ENCODE data around the gene WIF1.

WIF1 gene

DNA sequence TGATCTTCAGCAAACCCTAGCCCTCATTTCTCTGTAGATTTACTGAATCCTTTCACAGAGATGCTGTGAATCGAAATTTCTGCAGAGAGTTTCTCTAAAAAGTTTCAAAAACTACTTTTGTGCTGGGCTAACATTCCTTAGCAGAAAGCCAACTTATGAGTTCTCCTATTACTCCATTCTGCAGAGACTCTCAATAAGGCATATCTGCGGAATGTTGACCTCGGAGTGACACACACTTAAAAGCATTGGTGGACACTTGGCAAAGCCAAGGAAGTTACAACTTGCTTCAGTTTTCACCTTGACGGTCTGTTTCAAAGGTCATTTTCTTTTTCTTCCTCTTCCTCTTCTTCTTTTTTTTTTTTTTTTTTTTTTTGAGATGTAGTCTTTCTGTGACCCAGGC lies 75.8 kb downstream of the WIF1 start:
- H3K4me3 ChIP-seq (replicated peaks in 1 of 2; ENCODE audit: low read depth in 2 of 2, low read length in 2 of 2): no peak overlapping the region
- TF ChIP-seq, protein P1, sequence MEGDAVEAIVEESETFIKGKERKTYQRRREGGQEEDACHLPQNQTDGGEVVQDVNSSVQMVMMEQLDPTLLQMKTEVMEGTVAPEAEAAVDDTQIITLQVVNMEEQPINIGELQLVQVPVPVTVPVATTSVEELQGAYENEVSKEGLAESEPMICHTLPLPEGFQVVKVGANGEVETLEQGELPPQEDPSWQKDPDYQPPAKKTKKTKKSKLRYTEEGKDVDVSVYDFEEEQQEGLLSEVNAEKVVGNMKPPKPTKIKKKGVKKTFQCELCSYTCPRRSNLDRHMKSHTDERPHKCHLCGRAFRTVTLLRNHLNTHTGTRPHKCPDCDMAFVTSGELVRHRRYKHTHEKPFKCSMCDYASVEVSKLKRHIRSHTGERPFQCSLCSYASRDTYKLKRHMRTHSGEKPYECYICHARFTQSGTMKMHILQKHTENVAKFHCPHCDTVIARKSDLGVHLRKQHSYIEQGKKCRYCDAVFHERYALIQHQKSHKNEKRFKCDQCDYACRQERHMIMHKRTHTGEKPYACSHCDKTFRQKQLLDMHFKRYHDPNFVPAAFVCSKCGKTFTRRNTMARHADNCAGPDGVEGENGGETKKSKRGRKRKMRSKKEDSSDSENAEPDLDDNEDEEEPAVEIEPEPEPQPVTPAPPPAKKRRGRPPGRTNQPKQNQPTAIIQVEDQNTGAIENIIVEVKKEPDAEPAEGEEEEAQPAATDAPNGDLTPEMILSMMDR (IDR thresholded peaks at IDR 0.05; ENCODE audit: low read depth, low read length): no peak
- no peak for DNase-seq (ENCODE audit: low read depth in 2 of 2)

GRCh38 chr12:65039301-65039700 lies 81.8 kb downstream of the WIF1 start:
- TF ChIP-seq, protein P1 (IDR thresholded peaks at IDR 0.05; ENCODE audit: low read depth, low read length): no peak
- DNase-seq (ENCODE audit: low read depth in 2 of 2): no peak
- no peak overlapping the region for H3K4me3 ChIP-seq (replicated peaks in 1 of 2; ENCODE audit: low read depth in 2 of 2, low read length in 2 of 2)

- TF ChIP-seq, protein P1 (IDR thresholded peaks at IDR 0.05; ENCODE audit: low read depth, low read length): no peak
- no peak overlapping the region for H3K4me3 ChIP-seq (replicated peaks in 1 of 2; ENCODE audit: low read depth in 2 of 2, low read length in 2 of 2)
- DNase-seq (ENCODE audit: low read depth in 2 of 2): no peak
Measured at GRCh38 chr12:65025136-65025535, 96.0 kb downstream of the WIF1 start.

DNA sequence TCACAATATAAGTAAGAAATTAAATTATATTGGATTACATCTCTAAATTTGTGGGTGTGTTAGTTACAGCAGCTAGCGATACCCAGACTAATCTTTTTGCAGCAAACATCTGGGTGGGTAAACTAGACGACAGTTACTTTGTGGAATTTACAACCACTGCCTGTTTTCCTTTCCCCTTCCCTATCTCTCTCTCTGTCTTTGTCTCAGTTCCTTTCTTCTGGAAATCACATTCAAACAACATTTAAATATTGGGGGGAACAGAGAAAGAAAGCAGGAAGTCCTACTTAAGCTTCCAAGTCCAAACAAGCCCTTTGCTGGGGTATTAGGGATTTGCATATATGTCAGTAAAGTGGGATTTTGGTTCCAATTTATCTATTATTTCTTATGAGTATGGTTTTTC lies 97.6 kb downstream of the WIF1 start:
- no peak overlapping the region for H3K4me3 ChIP-seq (replicated peaks in 1 of 2; ENCODE audit: low read depth in 2 of 2, low read length in 2 of 2)
- no peak for DNase-seq (ENCODE audit: low read depth in 2 of 2)
- TF ChIP-seq, protein P1 (IDR thresholded peaks at IDR 0.05; ENCODE audit: low read depth, low read length): no peak

DNA sequence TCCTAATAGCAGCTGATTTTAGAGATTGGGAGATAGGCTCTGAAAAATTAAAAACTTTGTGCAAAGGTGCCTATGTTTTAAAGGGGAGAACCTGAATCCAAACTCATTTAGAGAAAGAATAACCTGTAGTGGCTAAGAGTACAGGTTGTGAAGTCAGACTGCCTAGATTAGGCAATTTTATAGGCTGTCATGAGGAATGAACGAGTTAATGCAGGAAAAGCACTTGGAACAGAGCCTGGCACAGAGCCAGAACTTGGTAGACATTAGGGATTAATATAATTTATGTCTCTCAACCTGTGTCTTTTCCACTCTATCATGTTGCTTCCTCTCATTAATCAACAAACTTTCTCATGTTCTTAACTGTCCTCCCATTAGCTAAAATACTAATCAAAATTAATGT lies 98.1 kb downstream of the WIF1 start:
- no peak for DNase-seq (ENCODE audit: low read depth in 2 of 2)
- TF ChIP-seq, protein P1 (IDR thresholded peaks at IDR 0.05; ENCODE audit: low read depth, low read length): no peak
- H3K4me3 ChIP-seq (replicated peaks in 1 of 2; ENCODE audit: low read depth in 2 of 2, low read length in 2 of 2): no peak overlapping the region

- no peak for DNase-seq (ENCODE audit: low read depth in 2 of 2)
- no peak overlapping the region for H3K4me3 ChIP-seq (replicated peaks in 1 of 2; ENCODE audit: low read depth in 2 of 2, low read length in 2 of 2)
- TF ChIP-seq, protein P1 (IDR thresholded peaks at IDR 0.05; ENCODE audit: low read depth, low read length): no peak
Measured at GRCh38 chr12:65022421-65022820, 98.7 kb downstream of the WIF1 start.

DNA sequence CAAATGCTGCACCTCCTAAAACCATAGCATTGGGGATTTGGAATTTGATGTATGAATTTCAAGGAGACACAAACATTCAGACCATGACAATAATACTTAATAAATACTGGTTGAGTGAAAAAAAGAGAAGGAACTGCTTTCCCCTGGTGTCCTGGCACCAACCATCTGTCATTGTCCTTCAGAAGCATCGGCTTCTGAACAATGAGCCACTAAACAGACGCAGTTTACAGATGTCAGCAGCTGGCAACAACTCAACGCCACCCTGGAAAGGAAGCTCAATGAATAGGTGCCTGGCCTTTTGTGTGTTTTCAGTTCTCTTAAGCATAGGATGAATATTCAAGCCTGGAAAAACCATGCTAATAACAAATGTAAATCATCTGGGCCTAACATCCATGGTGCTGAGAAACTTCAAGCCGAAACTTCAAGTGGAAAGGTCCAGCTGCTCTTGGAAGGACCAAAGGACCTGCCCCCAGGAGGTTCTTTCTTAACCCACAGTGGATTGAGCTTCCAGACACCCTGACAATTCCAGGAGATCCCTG lies 101.3 kb downstream of the WIF1 start:
- H3K4me3 ChIP-seq (replicated peaks in 1 of 2; ENCODE audit: low read depth in 2 of 2, low read length in 2 of 2): no peak overlapping the region
- no peak for DNase-seq (ENCODE audit: low read depth in 2 of 2)
- TF ChIP-seq, protein P1 (IDR thresholded peaks at IDR 0.05; ENCODE audit: low read depth, low read length): no peak

Measured in cardiac fibroblast (primary cell).